Stimulated activated CD4-positive, alpha-beta T cell treated with anti-CD3 and anti-CD28 coated beads, Interleukin-15, amount 100 ng/mL, for 24 hours (primary cell): ENCODE measurements around the gene UBASH3B.

ENCODE experiments used
- DNase-seq: peaks from one replicate; pipeline ENCODE4 v3.0.0-alpha.2; 2020

Gene UBASH3B

DNA sequence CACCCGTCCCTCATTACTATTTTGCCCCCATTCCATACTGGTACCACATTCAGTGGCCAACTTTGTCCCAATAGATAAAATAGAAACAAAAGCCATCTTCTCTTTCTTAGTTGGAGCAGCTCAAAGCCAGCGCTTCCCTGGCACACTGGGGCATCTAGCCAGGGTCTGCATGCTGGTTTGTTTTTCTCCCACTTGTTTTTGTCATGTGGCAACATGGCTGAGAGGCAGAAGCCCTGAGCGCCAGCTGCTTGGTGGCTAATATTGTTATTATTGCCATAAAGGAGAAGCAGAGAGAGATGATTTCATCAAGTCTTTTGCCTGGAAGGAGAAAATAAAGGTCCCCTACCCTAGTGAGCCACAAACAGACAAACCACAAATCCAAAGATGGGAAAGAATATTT, 134.4 kb downstream of the UBASH3B start:
- DNase-seq, result no peak

- no peak for DNase-seq
Observed at GRCh38 chr11:122791411-122791810, 135.9 kb downstream of the UBASH3B start.

DNA sequence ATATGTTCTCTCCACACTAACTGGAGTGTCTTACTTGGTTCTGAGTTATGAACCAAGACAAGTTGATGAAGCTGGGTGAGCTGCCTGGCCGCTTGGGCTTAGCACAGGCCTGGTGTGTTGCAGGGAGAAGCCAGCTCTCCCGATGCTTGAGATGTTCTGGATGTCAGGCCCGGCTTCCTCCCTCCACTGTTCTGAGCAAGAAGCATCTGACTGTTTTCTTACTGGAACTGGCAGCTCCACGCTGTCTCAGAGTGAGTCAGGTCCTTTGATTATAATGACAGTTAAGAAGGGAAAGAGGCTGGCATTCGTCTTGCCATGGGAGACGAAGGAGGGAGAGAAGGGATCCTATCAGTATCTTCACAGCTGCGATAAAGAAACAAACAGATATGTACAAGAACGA, 136.3 kb downstream of the UBASH3B start:
- no peak for DNase-seq

DNA sequence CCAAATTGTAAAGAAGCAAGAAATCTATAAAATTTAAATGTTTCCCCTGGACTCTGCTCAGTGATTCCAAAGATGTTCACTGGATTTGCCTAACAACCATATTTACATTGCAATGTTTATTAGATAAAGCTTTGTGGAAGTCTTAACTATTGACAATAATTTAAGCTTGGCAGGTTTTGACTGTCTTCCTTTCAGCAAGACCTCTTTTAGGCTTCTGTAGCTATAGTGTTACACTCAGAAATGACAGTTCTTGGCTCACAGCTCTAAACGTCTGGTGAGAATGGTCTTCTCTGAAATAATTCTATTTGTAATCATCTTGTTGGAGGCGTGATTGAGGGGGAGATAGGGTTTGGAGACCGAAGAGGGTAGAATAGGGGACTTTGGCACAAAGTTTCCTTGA, 138.0 kb downstream of the UBASH3B start:
- DNase-seq, result no peak

GRCh38 chr11:122795307-122795706, 139.8 kb downstream of the UBASH3B start:
- DNase-seq, result no peak

DNA sequence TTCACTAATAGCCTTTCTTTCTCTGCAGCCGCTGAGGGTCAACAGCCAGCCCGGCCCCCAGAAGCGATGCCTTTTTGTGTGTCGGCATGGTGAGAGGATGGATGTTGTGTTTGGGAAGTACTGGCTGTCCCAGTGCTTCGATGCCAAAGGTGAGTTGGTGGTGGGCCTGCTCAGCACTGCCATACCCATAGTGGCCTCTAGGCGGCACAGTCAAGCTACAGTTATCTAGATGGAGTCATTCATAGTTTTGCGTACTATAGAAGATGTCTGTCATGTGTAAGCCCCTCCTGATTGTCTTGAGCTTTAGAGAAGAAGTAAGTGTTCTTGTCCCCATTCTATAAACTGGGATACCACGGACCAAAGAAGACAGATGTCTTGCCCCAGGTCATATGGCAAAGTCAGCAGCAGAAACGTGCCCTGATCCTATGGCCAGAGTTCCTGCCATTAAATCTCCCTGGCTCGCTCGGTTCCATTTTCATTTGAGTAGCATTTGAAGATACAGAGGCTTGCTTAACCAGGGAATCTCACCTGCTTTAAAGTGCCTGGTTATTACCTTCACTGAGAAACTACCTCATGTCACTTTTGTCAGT, 140.7 kb downstream of the UBASH3B start:
- DNase-seq, result peak; percentile 79

GRCh38 chr11:122797651-122798050, 142.1 kb downstream of the UBASH3B start:
- no peak for DNase-seq

GRCh38 chr11:122799406-122800105, 144.0 kb downstream of the UBASH3B start:
- no peak for DNase-seq

DNA sequence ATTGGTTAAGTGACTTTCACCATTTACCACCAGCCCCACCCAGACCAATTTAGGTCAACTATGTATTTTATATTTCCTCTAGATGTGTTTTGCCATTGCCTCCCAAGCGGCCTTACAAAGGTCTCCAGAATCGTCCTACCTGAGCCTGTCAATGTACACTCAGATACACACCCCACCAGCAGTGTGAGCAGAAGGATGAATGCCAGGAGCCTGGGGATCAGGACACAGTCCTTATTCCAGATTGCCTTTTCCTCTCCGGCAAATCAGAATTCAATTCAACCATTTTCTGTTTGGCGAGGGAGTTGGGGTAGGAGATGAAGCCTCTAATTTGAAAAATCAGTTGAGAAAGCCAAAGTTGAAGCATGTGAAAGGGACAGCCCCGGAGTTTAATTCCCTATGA, 147.4 kb downstream of the UBASH3B start:
- DNase-seq, result no peak

- no peak for DNase-seq
Observed at GRCh38 chr11:122803306-122803705, 147.8 kb downstream of the UBASH3B start.

- DNase-seq, result no peak
Observed at GRCh38 chr11:122803716-122804115, 148.2 kb downstream of the UBASH3B start.

DNA sequence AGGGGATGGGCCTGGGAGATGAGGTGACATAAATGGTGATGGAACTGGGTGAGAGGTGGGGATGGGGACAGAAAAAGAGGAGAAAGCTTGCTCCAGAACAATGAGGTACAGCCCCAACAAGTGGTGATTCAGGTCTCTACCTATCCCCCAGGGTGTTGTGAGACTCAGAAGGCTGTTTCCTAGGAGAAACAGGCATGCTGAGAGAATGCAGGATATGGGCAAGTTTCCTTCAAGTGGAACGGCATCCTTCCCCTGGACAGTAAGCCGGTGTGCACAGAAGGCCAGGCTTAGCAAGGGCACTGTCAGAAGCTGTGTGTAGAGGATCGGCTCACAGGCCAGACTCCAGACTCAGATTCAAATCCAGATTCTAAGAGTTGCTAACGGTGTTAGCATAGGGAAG, 148.6 kb downstream of the UBASH3B start:
- no peak for DNase-seq

GRCh38 chr11:122804796-122805195, 149.3 kb downstream of the UBASH3B start:
- DNase-seq, result no peak

GRCh38 chr11:122807731-122808477, 152.4 kb downstream of the UBASH3B start:
- DNase-seq, result no peak

DNA sequence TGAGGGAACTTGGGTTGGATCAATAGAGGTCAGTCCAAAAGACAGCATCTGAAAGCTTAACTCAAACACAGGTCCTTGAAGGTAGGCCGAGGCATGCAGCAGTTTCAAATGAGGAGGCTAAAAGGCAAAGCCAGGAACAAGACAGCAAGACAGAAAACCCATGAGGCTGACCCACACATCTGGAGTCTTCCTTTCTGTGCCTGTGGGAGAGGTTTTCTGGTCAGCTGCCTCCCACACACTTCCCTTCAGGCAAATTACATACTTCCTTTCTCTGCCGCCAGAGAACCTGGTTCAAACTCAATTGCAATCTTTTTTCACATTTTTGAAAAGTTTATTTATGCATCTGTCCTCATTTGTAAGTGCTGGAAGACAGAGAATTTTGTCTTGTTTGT, 153.0 kb downstream of the UBASH3B start:
- DNase-seq, result peak; percentile 35

DNA sequence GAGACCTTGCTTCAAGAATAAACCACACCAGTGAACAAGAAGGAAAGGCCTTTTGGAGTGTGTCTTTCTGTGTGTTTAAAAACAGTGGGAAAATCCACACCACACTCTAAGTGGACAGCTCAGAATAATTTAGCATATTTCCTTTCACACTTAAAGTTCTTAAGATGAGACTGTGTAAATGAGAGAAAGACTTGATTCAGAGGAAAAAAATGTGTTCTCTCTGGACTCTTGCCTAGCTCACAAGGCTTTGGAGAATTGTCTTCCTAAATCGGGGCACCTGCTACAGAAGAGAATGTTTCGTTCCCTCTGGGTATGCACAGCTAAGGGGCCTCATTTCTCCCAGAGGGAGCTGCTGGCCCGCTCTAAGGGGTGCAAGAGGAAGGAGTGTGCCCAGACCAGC, 154.3 kb downstream of the UBASH3B start:
- DNase-seq, result no peak

GRCh38 chr11:122811721-122812120, 156.2 kb downstream of the UBASH3B start:
- no peak for DNase-seq

DNA sequence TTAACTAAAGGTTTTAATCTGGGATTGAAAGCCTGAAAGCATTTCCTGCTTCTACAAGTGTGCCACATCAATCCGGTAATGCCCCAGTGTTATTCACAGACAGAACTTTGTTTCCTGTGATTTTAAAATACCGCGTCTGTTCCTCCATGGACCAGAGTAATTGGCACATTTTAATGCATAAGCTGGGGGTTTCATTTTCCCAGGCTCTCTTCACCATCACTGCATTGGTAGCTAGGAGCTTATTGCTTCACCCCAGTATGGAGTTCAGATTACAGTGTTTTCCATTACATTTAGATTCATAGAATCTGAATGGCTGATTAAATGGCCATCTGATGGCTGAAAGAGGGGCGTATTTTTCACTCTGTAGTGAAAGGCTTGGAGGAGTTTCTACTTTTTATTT, 157.1 kb downstream of the UBASH3B start:
- no peak for DNase-seq

GRCh38 chr11:122813176-122813893, 157.8 kb downstream of the UBASH3B start:
- DNase-seq, result no peak

DNA sequence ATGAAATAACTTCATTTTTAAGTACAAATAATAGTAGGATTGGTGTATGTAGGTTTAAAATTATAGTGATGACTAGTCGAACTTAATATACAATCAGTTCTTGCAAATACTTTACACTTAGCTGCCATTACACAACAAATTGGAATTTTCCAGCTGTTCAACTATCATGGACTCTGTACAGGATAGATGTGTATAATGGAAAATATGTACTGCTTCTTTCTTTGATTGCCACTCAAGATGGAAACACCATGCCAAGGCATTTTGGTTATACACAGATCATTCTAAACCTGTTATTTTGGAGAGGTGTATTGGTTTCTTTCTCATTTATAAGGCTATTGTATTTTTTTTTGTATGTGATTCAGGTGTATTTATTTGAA, 158.4 kb downstream of the UBASH3B start:
- no peak for DNase-seq

GRCh38 chr11:122814401-122814800, 158.9 kb downstream of the UBASH3B start:
- DNase-seq, result no peak

DNA sequence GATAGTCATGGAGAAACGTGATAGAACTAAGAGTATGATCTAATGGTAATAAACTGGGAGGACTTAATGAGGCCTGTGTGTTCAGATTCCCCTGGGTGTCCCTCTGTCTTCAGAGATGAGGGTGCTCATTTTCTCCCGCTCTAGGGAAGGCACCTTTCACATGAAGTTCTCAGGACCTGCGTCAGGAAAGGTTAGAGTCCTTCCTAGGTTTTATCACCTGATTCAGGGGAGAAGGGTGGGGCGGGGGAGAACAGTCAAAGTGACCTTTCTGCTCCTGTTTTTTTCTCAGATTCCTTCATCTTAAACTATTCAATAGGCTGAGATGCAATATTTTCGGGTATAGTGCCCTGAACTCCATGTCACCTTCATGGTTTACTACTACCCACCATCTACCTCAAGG, 160.4 kb downstream of the UBASH3B start:
- no peak for DNase-seq

DNA sequence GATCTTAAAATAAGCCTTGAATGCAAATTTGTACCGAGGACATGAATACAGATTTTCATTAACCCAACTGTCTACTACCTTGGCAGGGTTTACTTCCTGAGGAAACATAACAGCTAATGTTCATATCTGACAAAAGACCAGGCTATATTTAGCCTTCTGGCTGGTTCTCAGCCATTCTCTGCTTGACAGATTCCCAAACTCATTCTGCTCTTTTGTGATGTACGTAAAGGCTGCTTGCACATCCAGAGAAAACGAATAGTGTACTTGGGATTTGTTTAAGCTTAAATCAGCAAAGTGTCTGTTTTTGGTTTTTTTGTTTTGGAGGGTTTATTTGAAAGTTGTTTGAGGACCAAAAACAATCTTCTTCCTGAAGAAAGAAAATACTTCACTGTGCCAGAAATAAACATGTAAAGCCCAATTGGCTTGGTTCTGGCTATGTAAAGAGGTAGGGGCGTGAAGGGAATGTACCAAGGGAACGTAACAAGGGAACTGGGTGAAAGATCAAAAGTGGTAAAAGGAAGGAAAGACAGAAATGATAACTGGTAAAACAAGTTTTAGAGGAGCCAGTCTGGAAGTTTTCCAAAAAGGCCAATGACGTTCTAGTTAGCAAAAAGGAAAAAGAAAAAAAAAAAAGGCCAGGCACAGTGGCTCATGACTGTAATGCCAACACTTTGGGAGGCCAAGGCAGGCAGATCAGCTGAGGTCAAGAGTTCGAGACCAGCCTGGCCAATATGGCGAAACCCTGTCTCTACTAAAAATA, 161.4 kb downstream of the UBASH3B start:
- no peak for DNase-seq
